H1 (cell line): ENCODE data around the gene EXOC3L1. TPM values are rescaled to one million over a fixed set of nuclear protein-coding genes. Genes with fewer than 3 reads are reported as not detected.

Experiments
- CTCF ChIA-PET: fragments of 300-600 bp; sonication (Branson Sonifier 250); formaldehyde crosslinking; loops from one replicate; lab custom pipeline; 2021; ENCODE audit not compliant: partially characterized antibody; lab: Charles Lee
- POLR2A ChIA-PET: fragments of 300-600 bp; sonication (Branson Sonifier 250); formaldehyde crosslinking; loops from one replicate; lab custom pipeline; 2021; ENCODE audit warnings: inconsistent platforms; ENCODE audit not compliant: partially characterized antibody; lab: Charles Lee
- DNase-seq, 2 experiments: peaks; one replicate each; pipeline versions ENCODE4 v3.0.0 to v3.0.0-alpha.2; 2010 to 2022; ENCODE audit warnings: low spot score in 2 of 2, low read depth in 1 of 2, mixed read lengths in 1 of 2
- FAIRE-seq: peaks from 2 replicates; lab custom pipeline; 2011; peaks lifted over from hg19 to GRCh38; lab: Jason Lieb, UNC
- H2AFZ ChIP-seq: 2 replicates; pipeline ENCODE4 v1.8.1; 2012; ENCODE audit warnings: low read length, inconsistent platforms
- H2AK5ac ChIP-seq: 2 replicates; pipeline ENCODE4 v1.6.1; 2013; ENCODE audit warnings: low read depth, low read length
- H2BK120ac ChIP-seq: replicated peaks from 2 replicates; pipeline ENCODE3; 2013; ENCODE audit warnings: low read depth, low read length, inconsistent platforms
- H2BK12ac ChIP-seq: 2 replicates; pipeline ENCODE4 v1.6.1; 2013; ENCODE audit warnings: low read depth, low read length
- H2BK15ac ChIP-seq: 2 replicates; pipeline ENCODE4 v1.6.1; 2013; ENCODE audit warnings: low read length
- H2BK20ac ChIP-seq: 2 replicates; pipeline ENCODE4 v1.6.1; 2013; ENCODE audit warnings: low read length
- H2BK5ac ChIP-seq: 2 replicates; pipeline ENCODE4 v1.6.1; 2013; ENCODE audit warnings: low read depth, low read length
- H3K14ac ChIP-seq: 2 replicates; pipeline ENCODE4 v1.6.1; 2013; ENCODE audit warnings: inconsistent platforms; ENCODE audit not compliant: insufficient read length
- H3K18ac ChIP-seq: 2 replicates; pipeline ENCODE4 v1.6.1; 2013; ENCODE audit warnings: low read length; ENCODE audit errors: extremely low read depth
- H3K23ac ChIP-seq: 2 replicates; pipeline ENCODE4 v1.6.1; 2013; ENCODE audit warnings: inconsistent platforms; ENCODE audit not compliant: insufficient read length
- H3K23me2 ChIP-seq: 2 replicates; pipeline ENCODE4 v1.6.1; 2013; ENCODE audit warnings: low read depth, low read length
- H3K27ac ChIP-seq: 2 replicates; pipeline ENCODE4 v1.6.1; 2011; ENCODE audit warnings: low read depth, low read length, inconsistent platforms
- H3K27me3 ChIP-seq, 4 experiments: replicated peaks in 1 of 4; 1 replicate in 1 of 4; 2 replicates in 3 of 4; pipeline versions ENCODE4 v1.6.1 to v1.8.1; 2011 to 2013; ENCODE audit warnings: low read length in 3 of 4, mild to moderate bottlenecking in 3 of 4, inconsistent platforms in 2 of 4, mixed read lengths in 2 of 4, moderate library complexity in 1 of 4; ENCODE audit not compliant: control insufficient read depth in 3 of 4, insufficient read depth in 3 of 4; ENCODE audit errors: extremely low read depth in 1 of 4
- H3K36me3 ChIP-seq, 4 experiments: 2 replicates each; pipeline versions ENCODE4 v1.6.1 to v1.8.1; 2011 to 2013; ENCODE audit warnings: mild to moderate bottlenecking in 4 of 4, low read length in 3 of 4, moderate library complexity in 2 of 4, control low read depth in 1 of 4, inconsistent platforms in 1 of 4; ENCODE audit not compliant: insufficient read depth in 4 of 4, control insufficient read depth in 2 of 4
- H3K4ac ChIP-seq: replicated peaks from 2 replicates; pipeline ENCODE3; 2013; ENCODE audit warnings: low read length, low read depth, mixed read lengths, inconsistent platforms; ENCODE audit not compliant: insufficient read length
- H3K4me1 ChIP-seq, 4 experiments: replicated peaks in 1 of 4; 1 replicate in 1 of 4; 2 replicates in 3 of 4; pipeline versions ENCODE4 v1.6.1 to v1.8.1; 2011 to 2013; ENCODE audit warnings: low read length in 3 of 4, inconsistent platforms in 2 of 4, mixed read lengths in 1 of 4; ENCODE audit not compliant: insufficient read depth in 4 of 4, control insufficient read depth in 3 of 4
- H3K4me2 ChIP-seq, 2 experiments: 2 replicates each; pipeline versions ENCODE4 v1.6.1 to v1.8.1; 2011 to 2013; ENCODE audit warnings: low read depth in 2 of 2, low read length in 2 of 2, control low read depth in 1 of 2, inconsistent platforms in 1 of 2, mild to moderate bottlenecking in 1 of 2; ENCODE audit not compliant: insufficient read depth in 1 of 2
- H3K4me3 ChIP-seq, 4 experiments: fragments of 200-600, 300-600 bp in 1 of 4; sonication (generic), shearing (Covaris generic), sonication (Bioruptor Twin) in 1 of 4; 2 replicates each; pipeline versions ENCODE4 v1.5.1 to v1.8.1; 2011 to 2016; ENCODE audit warnings: low read length in 4 of 4, low read depth in 3 of 4, control low read depth in 2 of 4, inconsistent platforms in 2 of 4, mild to moderate bottlenecking in 2 of 4, mixed read lengths in 1 of 4, moderate library complexity in 1 of 4; ENCODE audit not compliant: insufficient read depth in 2 of 4; ENCODE audit errors: extremely low read depth in 1 of 4
- H3K56ac ChIP-seq: replicated peaks from 2 replicates; pipeline ENCODE3; 2013; ENCODE audit warnings: low read depth, mild to moderate bottlenecking, mixed read lengths, low read length, inconsistent platforms; ENCODE audit not compliant: insufficient read length
- H3K79me1 ChIP-seq: 2 replicates; pipeline ENCODE4 v1.6.1; 2013; ENCODE audit warnings: low read depth, low read length, control low read depth
- H3K79me2 ChIP-seq, 2 experiments: 2 replicates each; pipeline versions ENCODE4 v1.6.1 to v1.8.1; 2012 to 2013; ENCODE audit warnings: low read length in 2 of 2, mild to moderate bottlenecking in 2 of 2, inconsistent platforms in 1 of 2; ENCODE audit not compliant: insufficient read depth in 2 of 2, control insufficient read depth in 1 of 2
- H3K9ac ChIP-seq, 4 experiments: replicated peaks in 1 of 4; 1 replicate in 1 of 4; 2 replicates in 3 of 4; pipeline versions ENCODE4 v1.6.1 to v1.8.1; 2011 to 2013; ENCODE audit warnings: low read depth in 3 of 4, low read length in 3 of 4, control low read depth in 2 of 4, mild to moderate bottlenecking in 2 of 4, moderate library complexity in 2 of 4, inconsistent platforms in 1 of 4; ENCODE audit errors: extremely low read depth in 1 of 4
- H3K9me3 ChIP-seq, 2 experiments: 2 replicates each; pipeline versions ENCODE4 v1.6.1 to v1.8.1; 2012 to 2013; ENCODE audit warnings: mild to moderate bottlenecking in 2 of 2, moderate library complexity in 2 of 2, control low read depth in 1 of 2, inconsistent platforms in 1 of 2, low read depth in 1 of 2, low read length in 1 of 2, mixed read lengths in 1 of 2; ENCODE audit not compliant: insufficient read depth in 2 of 2
- H4K20me1 ChIP-seq, 2 experiments: replicated peaks in 1 of 2; 2 replicates each; pipeline versions ENCODE3 to v1.8.1; 2011 to 2013; ENCODE audit warnings: inconsistent platforms in 2 of 2, low read length in 2 of 2, mild to moderate bottlenecking in 1 of 2; ENCODE audit not compliant: insufficient read depth in 2 of 2, control insufficient read depth in 1 of 2
- H4K5ac ChIP-seq: 2 replicates; pipeline ENCODE4 v1.6.1; 2013; ENCODE audit warnings: low read length, low read depth, mixed read lengths, inconsistent platforms; ENCODE audit not compliant: insufficient read length
- H4K8ac ChIP-seq: 2 replicates; pipeline ENCODE4 v1.8.0; 2013; ENCODE audit warnings: mild to moderate bottlenecking, moderate library complexity, low read length, inconsistent platforms; ENCODE audit not compliant: insufficient read depth; ENCODE audit errors: extremely low read depth
- H4K91ac ChIP-seq: replicated peaks from 2 replicates; pipeline ENCODE3; 2013; ENCODE audit warnings: low read length, mixed read lengths, inconsistent platforms; ENCODE audit not compliant: insufficient read length
- BACH1 ChIP-seq: IDR thresholded peaks from 2 replicates; pipeline ENCODE4 v1.6.1; 2012; ENCODE audit warnings: low read length, improper control_type of control experiment
- CBX8 ChIP-seq: fragments of 300-800, 300-1000 bp; sonication (generic); IDR thresholded peaks from 2 replicates; pipeline ENCODE4 v1.7.1; 2016; ENCODE audit warnings: low read depth, low read length, borderline replicate concordance
- CHD1 ChIP-seq: IDR thresholded peaks from 2 replicates; pipeline ENCODE4 v1.6.1; 2012; ENCODE audit warnings: low read depth, low read length, improper control_type of control experiment
- CTCF ChIP-seq, 3 experiments: IDR thresholded peaks; 1 replicate in 2 of 3; 2 replicates in 1 of 3; pipeline versions ENCODE4 v1.5.1 to v1.6.1; 2011; ENCODE audit warnings: low read length in 3 of 3, mild to moderate bottlenecking in 3 of 3, inconsistent platforms in 2 of 3, low read depth in 1 of 3, moderate library complexity in 1 of 3; ENCODE audit not compliant: insufficient read depth in 1 of 3; ENCODE audit errors: control extremely low read depth in 1 of 3
- GTF2F1 ChIP-seq: IDR thresholded peaks from 2 replicates; pipeline ENCODE4 v1.6.1; 2012; ENCODE audit warnings: low read depth, low read length, improper control_type of control experiment, borderline replicate concordance
- JUND ChIP-seq: IDR thresholded peaks from 2 replicates; pipeline ENCODE4 v1.6.1; 2011; ENCODE audit warnings: mild to moderate bottlenecking, improper control_type of control experiment, low read length
- RBBP5 ChIP-seq: IDR thresholded peaks from 2 replicates; pipeline ENCODE4 v1.7.1; 2012; ENCODE audit warnings: low read depth, mild to moderate bottlenecking, inconsistent platforms, low read length, moderate library complexity, borderline replicate concordance
- SIRT6 ChIP-seq: IDR thresholded peaks from one replicate; pipeline ENCODE4 v1.7.1; 2012; ENCODE audit warnings: low read length, inconsistent platforms
- TBP ChIP-seq: IDR thresholded peaks from 2 replicates; pipeline ENCODE4 v1.6.1; 2011; ENCODE audit warnings: low read depth, low read length, improper control_type of control experiment
- TCF12 ChIP-seq: IDR thresholded peaks from 2 replicates; pipeline ENCODE4 v1.6.1; 2011; ENCODE audit warnings: low read depth, mild to moderate bottlenecking, low read length
- YY1 ChIP-seq: IDR thresholded peaks from 2 replicates; pipeline ENCODE4 v1.6.1; 2011; ENCODE audit warnings: low read depth, mild to moderate bottlenecking, low read length
- WGBS, 2 experiments: shearing (Covaris generic) in 1 of 2; methylation state at CpG; one replicate each; pipeline versions ENCODE4 v1.1.6 to v1.1.7; 2013 to 2015; ENCODE audit warnings: low lambda C conversion rate in 2 of 2, mixed read lengths in 2 of 2, inconsistent platforms in 1 of 2, low coverage in 1 of 2, missing lambda C conversion rate in 1 of 2; ENCODE audit not compliant: insufficient replicate concordance in 2 of 2, insufficient coverage in 1 of 2, insufficient read length in 1 of 2; ENCODE audit errors: extremely low coverage in 1 of 2, missing lambda C conversion rate in 1 of 2; 5-methylcytosine and 5-hydroxymethylcytosine counted together
- polyA plus RNA-seq, 7 experiments: library from polyadenylated mRNA; depleted of rRNA in 3 of 7; stranded (reverse) in 5 of 7; unstranded in 2 of 7; fragments of >200 nt in 5 of 7; fragments of 200-250 nt in 2 of 7; gene quantifications; 1 replicate in 5 of 7; 2 replicates in 1 of 7; 4 replicates in 1 of 7; pipeline versions ENCODE4 v1.2.1 to v1.2.3, GENCODE V29; 2011 to 2013; ENCODE audit warnings: missing spikeins in 2 of 7, mixed read lengths in 2 of 7
- total RNA-seq: library from RNA; stranded (reverse); fragmentation: NEBNext Ultra II Directional; extraction: Animal tissue kit (Norgen Biotek cat#: 25700); gene quantifications from 2 replicates; pipeline ENCODE4 v1.2.1, GENCODE V29; 2021

EXOC3L1 gene
- total and polyA plus RNA-seq, 2 of the 8 experiments (the other 6 are each of a cell fraction or from before 2014, with no cell fraction given) = 1.3 TPM

GRCh38 chr16:67176662-67177061, 13.3 kb downstream of the EXOC3L1 start:
- no peaks in the 10 kb centered on the region for H3K36me3 ChIP-seq
- no peaks in the 10 kb centered on the region for H3K79me2 ChIP-seq
- no peak overlapping the region for H4K8ac ChIP-seq
- FAIRE-seq = no peak
- peaks cover 0 to 24% (median 21%) of the 10 kb centered on the region in 4 experiments; a peak in 5 of 7 replicates for H3K4me1 ChIP-seq
- H3K23ac ChIP-seq = no peak overlapping the region
- H2AK5ac ChIP-seq = no peak overlapping the region
- ChIA-PET CTCF (interaction anchor here (0.6 to 19.3 kb wide), 10 partner anchors 8 to 248 kb away, joined by 3 to 291 read pairs (median 6); partner anchors contain the start of genes B3GNT9, ELMO3, EXOC3L1 and FBXL8), POLR2A (interaction anchor here (1.1 to 7.3 kb wide), 7 partner anchors 10 to 158 kb away, joined by 3 to 59 read pairs (median 7); partner anchors contain the start of genes B3GNT9, FBXL8, HSF4 and TRADD)
- H4K91ac ChIP-seq = no peak overlapping the region
- no peak for DNase-seq
- peaks cover 38 to 66% (median 63%) of the 10 kb centered on the region in 4 experiments for H3K27me3 ChIP-seq
- H2BK15ac ChIP-seq = no peak overlapping the region
- H2BK120ac ChIP-seq = no peak overlapping the region
- no peaks in the 10 kb centered on the region for H3K79me1 ChIP-seq
- H3K4me3 ChIP-seq = no peak overlapping the region
- H2BK20ac ChIP-seq = no peak overlapping the region
- H2AFZ ChIP-seq = no peak overlapping the region
- H3K27ac ChIP-seq = no peak overlapping the region
- no peak overlapping the region for H4K5ac ChIP-seq
- no peak overlapping the region for H3K18ac ChIP-seq
- H2BK5ac ChIP-seq = no peak overlapping the region
- peaks cover 17% of the 10 kb centered on the region for H3K23me2 ChIP-seq
- H3K4ac ChIP-seq = no peak overlapping the region
- no peak overlapping the region for H3K9ac ChIP-seq
- H3K56ac ChIP-seq = no peak overlapping the region
- no peak overlapping the region for H2BK12ac ChIP-seq
- H4K20me1 ChIP-seq = peaks cover 7 to 24% of the 10 kb centered on the region in 2 experiments
- H3K14ac ChIP-seq = no peak overlapping the region
- H3K4me2 ChIP-seq = no peak overlapping the region
- WGBS, 2 experiments = 88% methylated on average over 12 of the region's 12 CpGs; no CpG with 5 or more reads in 1 of the 2 experiments
- no peaks in the 10 kb centered on the region for H3K9me3 ChIP-seq
- TF ChIP-seq SIRT6 (no peak), TBP (no peak), CBX8 (no peak), JUND (no peak), CHD1 (no peak), RBBP5 (no peak), CTCF (IDR thresholded peaks at IDR 0.05; ENCODE audit: control extremely low read depth in 1 of 3, insufficient read depth in 1 of 3, low read depth in 1 of 3, low read length in 3 of 3) (no peak), BACH1 (no peak), GTF2F1 (no peak), YY1 (no peak), TCF12 (no peak)
